Middle frontal gyrus (tissue), 1 donor: ENCODE results near the gene NYNRIN.

Experiments used
- DNase-seq: peaks from one replicate; pipeline ENCODE4 v3.0.0-alpha.2; 2015; ENCODE audit warnings: low spot score; ENCODE audit errors: extremely low spot score

NYNRIN gene

DNA sequence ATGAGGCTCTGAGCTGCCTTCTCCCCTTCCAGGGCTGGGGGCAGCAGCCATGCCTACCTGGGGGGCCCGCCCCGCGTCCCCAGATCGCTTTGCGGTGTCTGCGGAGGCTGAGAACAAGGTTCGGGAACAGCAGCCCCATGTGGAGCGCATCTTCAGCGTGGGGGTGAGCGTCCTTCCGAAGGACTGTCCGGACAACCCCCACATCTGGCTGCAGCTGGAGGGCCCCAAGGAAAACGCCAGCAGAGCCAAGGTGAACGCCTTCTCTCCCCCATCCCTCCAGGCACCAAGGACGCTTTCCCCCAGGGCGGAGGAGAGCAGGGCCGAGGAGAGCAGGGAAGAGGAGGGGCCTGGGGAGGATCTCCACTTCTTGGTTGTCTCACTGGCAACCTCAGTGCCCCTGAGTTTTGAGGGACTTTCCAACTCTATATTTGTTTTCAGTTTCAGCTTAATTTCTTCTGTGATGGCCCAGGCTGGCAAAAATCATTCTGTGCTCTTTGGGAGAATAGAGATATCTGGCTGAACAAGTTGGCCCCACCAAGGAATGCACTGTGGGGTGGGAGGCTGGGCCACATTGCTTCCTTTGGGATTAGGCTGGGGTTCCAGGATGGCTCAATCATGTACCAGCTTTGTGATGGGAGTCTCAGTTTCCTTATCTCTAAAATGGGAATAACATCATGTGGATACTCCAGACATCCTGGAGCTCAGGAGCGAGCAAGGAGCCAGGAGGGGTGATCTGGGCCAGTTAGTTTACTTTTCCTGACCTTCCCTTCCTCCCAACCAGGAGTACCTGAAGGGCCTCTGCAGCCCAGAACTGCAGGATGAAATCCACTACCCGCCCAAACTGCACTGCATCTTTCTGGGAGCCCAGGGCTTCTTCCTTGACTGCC, 32.1 kb downstream of the NYNRIN start:
- no peak for DNase-seq

DNA sequence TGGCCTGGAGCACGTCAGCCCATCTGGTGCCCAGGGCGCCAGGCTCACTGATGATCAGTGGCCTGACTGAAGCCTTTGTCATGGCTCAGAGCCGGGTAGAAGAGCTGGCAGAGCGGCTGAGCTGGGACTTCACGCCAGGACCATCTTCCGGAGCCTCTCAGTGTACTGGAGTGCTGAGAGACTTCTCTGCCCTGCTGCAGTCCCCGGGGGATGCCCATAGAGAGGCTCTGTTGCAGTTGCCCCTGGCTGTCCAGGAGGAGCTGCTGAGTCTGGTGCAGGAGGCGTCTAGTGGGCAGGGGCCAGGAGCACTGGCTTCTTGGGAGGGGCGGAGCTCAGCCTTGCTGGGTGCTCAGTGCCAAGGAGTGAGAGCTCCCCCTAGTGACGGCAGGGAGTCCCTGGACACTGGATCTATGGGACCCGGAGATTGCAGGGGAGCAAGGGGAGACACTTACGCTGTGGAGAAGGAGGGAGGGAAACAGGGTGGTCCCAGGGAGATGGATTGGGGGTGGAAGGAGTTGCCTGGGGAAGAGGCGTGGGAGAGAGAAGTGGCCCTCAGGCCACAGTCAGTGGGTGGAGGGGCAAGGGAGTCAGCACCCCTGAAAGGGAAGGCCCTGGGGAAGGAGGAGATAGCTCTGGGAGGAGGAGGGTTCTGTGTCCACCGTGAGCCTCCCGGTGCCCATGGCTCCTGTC, 32.9 kb downstream of the NYNRIN start:
- DNase-seq = no peak

DNA sequence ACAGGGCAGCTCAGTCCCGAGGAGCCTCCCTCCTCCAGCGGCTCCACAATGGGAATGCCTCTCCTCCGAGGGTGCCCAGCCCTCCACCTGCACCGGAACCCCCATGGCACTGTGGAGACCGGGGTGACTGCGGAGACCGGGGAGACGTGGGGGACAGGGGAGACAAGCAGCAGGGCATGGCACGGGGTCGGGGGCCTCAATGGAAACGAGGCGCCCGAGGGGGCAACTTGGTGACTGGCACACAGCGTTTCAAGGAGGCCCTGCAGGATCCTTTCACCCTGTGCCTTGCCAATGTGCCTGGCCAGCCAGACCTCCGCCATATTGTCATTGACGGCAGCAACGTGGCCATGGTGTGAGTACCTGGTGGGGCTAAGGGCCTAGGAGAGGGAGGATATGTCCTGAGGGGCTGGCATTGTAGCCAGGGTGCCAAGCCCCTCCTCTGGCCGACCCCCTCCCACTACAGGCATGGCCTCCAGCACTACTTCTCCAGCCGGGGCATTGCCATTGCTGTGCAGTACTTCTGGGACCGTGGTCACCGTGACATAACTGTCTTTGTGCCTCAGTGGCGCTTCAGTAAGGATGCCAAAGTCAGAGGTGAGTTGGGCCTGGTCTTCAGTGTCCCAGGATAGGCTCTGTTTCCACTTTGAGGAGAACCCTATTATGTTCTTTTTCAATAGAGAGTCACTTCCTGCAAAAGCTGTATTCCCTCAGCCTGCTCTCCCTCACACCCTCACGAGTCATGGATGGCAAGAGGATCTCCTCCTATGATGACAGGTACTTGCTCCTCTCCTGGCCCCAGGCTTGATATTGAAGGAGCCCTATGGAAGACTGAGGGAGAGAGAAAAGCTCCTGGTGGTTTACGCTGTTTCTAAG, 33.7 kb downstream of the NYNRIN start:
- no peak for DNase-seq

DNA sequence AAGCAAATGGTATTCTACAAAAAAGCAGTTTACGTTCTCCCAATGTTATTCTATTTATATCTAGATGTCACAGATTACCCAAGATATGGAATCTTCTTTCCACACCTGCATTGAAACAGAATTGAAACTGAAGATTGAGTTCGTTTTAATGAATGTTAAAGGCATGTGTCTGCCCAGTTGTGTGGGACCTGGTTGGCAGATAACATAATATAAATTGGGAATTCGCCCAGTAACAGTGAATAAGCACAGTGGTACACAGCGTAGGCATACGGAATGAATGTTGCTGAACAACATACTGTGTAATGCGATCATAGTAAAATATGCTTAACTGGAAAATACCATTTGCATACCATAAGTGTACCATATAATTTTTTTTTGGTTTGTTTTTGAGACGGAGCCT, 35.2 kb downstream of the NYNRIN start:
- no peak for DNase-seq

DNA sequence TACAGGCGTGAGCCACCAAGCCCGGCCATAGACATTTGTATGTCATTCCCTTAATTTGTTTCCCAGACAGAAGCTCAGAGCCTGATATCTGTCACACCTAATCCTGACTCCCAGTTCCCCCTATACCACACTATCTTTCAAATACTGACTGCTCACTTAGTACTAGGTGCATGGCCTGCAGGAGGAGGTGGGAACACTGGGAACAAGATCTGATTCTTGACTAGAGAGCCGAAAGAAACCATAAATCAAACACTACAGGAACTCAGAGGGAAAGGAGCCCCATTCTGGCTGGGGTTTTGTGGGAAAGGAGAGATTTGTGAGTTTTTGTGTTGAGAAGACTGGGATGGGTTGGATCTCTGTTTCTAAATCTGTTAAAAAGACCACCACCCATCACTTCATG, 35.9 kb downstream of the NYNRIN start:
- DNase-seq = no peak

DNA sequence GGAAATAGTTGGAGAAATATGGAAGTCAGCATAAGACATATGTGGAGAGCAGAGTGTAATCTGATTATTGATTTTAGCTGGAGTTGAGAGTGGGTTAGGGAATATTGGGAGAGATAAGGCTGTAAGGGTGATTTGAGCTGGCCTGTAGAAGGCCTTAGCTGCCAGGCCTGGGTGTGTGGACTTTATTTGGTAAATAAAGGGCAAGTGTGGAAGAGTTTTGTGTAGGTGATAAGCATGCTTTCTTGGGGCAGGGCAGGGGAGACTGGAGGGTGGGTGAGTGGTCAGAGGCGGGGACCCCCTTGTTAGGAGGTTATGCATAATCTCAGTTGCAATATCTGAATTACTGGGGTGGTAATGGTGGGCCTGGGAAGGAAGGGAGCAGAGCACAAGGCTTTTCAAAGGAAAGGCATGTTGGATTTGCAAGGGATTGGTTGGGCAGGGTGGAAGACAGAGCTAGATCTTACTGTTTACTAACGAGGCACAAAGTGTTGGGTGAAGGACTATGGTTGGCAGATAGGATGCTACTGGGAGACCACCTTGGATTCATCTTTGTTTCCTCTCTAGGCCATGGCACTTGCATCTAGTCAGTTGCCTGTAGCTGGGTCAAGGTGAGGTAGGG, 36.5 kb downstream of the NYNRIN start:
- DNase-seq = no peak

DNA sequence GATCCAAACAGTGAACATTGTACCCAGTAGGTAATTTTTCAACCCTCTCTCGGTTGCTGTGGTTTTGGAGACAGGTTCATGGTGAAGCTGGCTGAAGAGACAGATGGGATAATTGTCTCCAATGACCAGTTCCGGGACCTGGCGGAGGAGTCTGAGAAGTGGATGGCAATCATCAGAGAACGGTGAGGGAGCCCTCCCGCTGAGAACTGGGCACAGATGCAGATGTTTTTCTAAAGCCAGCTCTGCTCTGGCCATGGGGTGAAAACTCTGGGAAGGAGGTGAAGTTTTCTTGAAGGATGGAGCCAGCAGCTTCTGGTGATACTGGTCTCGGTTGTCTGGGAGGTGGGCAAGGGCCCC, 37.2 kb downstream of the NYNRIN start:
- no peak for DNase-seq

DNA sequence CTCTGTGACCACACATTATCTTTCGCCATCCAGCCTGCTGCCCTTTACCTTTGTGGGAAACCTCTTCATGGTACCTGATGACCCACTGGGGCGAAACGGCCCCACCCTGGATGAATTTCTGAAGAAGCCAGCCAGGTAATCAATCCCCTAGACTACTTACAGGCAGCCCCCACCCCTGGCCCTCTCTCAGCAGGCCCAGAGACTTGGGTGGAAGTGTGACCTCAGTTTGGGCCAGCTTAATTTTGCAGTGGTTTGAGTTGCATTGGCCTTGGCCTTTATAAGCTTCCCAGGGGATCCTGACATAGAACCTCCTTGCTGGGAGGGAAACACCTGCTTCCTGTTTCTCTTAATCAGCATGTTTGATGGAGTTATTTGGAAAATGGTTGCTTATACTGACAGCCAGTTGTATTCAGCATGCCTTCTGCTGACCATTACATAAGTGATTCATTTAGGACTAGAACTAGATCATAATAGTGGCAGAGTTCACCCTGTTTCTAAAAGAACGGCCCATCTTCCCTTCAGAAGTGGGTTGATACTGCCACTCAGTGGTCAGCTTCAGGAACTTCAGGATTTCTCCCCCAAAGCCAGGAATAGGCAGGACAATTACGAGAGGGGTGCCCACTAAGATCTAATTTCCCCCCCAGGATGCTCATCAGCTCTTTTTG, 37.7 kb downstream of the NYNRIN start:
- peak; percentile 52 for DNase-seq

DNA sequence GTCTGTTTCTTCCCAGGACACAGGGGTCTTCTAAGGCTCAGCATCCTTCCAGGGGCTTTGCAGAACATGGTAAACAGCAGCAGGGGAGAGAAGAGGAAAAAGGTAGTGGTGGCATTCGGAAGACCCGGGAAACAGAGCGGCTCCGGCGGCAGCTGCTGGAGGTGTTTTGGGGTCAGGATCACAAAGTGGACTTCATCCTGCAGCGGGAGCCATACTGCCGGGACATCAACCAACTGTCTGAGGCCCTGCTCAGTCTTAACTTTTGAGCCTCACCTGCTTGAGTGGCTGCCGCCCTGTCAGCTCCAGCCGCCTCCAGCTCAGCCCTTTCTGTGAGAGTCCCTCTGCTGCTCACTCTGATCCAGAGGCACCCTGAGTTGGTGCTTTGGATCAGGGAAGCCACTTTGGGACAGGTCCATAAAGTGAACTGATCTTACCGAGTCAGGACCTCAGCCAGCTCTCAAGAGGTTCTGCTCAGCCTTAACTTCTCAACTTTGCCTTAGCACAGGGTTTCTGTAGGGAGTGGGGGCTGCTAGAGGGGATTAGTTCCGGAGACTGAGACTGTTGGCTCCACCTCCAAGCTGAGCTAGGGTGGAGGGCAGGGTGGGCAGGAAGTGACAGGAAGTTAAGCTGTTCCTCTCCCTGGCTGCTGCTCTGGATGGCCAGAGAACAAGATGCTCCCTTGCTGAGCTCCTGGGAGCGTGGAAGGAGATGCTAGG, 38.4 kb downstream of the NYNRIN start:
- DNase-seq = no peak

DNA sequence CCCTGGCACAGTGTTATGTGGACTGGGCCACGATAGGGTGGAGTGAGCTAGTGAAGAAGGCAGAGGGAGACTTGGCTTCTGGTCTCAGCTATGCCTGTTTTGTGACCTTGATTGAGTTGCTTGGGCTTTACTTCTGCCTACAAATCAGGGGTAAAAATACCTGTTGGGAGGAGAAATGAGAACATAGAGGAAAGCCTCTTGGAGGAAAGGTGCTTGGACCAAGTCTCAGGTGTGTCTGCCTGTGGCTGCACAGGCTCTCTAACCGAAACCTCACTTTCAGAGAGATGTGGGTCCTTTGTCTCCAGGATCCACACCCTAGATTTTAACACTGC, 38.9 kb downstream of the NYNRIN start:
- no peak for DNase-seq

DNA sequence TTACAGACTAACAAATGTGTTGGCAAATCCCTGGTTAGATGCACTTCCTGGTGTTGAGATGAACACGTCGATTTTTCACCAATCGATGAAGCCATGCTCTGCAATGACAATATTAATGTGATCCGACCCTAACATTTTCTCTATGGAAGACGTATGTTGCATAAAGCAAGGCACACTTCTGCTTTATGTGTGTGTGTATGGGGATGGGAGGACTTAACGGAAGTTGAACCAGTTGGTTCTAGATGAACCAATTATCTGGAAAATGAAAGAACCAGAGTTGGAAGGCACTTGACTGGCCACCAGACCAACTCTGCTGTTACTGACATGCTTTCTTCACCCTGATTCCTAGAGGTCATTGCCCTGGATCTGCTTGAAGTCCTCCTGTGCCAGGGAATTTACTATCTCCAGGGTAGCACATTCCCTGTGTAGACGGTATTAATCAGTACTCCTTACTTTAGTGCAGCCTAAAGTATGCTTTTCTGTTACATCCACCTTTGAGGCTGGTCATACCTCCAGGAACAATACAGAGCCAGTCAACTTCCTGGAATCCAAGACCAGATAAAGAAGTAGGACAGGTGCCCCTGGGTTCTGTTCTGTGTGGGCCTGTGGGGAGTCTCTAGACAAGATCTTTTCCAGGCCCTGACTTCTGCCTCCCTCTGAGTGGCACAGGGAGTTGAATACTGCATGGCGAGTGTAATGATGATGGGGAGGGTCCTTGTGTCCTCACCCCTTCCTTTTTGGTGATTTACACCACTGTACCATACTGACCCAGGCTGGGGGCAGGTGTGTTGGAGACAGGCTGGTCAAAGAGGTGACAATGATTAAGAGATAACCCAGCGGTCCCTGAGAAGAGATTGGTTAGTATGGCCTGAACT, 39.7 kb downstream of the NYNRIN start:
- DNase-seq = no peak

DNA sequence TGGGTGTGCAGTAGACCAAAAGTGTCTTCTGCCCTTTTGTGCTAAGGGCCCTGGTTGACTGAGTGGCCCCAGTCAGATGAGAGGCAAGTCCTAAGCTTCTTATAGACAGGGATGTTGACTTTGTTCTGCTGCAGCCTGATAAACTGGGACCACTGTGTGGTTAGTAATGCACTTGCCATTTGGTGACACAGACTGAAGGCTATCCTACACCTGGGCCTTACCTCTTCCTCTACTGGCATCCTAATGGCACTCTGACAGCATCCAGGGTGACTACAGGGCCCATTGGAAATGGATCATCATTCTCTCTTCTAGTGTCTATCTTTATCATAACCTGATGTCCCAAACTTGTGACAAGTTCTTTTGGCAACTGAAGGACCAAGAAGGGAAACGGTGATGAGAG, 40.5 kb downstream of the NYNRIN start:
- DNase-seq = no peak

DNA sequence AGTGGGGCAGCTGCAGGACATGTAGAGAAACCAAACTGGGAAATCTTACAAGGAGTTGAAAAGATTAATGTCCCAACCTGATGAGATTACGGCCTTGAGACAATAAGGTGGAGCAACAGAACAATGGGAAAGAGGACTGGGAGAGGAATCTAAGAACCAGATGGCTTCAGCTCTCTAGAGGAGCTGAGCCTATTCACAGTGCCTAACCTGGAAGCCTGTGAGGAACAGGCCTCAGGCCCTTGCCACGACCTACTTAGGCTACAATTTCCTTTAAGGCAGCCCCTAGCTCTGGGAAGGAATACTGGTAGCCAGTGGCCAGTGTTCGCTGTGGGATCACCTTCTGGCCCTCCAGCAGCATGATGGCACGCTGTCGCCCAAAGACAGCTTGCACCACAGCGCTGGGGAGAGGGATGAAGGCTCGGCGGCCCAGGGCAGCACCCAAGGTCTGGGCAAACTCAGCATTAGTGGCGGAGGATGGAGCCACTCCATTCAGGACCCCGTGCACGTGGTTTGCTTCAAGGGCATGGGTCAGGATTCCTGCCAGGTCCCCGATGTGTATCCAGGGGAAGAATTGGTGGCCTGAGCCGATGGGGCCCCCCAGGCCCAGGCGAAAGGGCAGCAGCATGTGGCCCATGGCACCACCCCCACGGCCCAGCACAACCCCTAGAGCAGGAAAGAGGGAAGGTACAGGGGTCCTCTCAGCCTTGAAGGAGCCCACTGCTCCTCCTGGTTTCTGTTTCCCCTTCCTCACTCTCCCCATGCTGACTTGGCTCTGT, 41.2 kb downstream of the NYNRIN start:
- no peak for DNase-seq

DNA sequence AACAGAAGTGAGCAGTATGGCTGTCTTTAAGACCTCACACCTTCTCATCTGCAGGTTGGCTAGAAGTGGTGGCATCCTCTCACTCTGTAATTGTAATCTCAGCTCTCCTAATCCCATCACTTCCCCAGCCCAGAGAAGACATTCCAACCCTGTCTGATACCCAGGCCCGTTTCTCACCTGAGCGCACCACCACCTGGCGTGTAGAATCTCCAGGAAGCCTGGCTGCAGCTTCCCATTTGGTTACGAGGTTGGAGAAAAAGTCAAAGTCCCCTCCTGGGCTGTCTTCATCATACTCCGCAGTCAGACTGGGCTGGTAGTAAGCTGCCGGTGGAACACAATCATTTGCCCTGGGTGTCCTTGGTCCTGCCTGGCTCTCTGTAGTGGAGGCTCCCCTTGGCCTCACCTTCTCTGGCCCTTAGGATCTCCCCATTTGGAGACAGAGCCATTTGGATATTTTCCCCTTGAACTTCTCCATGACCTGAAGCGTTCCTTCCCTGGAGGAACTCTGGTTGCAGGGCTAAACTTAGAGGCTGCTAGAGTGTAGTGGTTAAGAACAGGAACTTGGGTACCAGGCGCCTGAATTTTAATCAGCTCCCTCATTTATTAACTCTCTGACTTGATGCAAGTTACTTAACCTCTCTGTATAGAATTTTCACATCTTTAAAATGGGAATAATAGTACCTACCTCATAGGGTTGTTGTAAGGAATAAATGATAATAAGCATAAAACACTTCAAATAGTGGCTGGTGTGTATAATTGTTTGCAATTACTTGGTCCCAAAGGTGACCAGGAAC, 42.0 kb downstream of the NYNRIN start:
- no peak for DNase-seq

DNA sequence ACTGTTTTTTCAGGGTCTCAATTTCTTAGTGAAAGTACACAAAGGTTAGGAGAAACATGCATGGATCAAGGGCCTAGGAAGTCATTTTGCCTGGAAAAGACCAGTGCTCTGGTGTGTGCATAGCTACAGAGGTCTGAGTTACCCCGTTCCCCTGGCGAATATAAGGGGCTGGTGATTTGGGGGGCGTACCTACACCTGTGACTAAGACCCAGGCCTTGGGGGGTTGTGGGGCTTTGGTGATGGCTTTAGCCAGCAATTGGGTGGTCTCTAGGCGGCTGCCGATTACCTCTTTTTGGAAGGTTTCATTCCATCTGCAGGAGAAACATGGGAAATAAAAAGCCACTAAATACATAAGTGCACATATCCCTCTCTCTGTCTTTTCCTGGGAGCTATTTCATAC, 42.7 kb downstream of the NYNRIN start:
- no peak for DNase-seq

DNA sequence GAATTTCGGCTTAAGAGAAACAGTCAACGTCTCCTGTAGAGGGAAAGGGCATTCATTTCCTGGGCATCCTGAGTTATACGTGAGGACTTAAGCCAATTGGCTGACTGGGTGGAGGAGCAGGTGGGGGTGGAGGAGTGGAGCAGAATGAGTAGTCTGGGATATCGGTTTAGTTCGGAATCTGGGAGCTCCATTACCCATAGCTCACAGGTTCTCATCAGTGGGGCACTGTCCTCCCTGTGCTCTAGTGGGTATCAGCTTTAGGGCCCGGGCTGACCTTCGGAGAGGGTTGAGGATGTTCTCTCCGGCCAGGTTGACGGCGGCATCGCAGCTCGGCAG, 43.1 kb downstream of the NYNRIN start:
- no peak for DNase-seq

DNA sequence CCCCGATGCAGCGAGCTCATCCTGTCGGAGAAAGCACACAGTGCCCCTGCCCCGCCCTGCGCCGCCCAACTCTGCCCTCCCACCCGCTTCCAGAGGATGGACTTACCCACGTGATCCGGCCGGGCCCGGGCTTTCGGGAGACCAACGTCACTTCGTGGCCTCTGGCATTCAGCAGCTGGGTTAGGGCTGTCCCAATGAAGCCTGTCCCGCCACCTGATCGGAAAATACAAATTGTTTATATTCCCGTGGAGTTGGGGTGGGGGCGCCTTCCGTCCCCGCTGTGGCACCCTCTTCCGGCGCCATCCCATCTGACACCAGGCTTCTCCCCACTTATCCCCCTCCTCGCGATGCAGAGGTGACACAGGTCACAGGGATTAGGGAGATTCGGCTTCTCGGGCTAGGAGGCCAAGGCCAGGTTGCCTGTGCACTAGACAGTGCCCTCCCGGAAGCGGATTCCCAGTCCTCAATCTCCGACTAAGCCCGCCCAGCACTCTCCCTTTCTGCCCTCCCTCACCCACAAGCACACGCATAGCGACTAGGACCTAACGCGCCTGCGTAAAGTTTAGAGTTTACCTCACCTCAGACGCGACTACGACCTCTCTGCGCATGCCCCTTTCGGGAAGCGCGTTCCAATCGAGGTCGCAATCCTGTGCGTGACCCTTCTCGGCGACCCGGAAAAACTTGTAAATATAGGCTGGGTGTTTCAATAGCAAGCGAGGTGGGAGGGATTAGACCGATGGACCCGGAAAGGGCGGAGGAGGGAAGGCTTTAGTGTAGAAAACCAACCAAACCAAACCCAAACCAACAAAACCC, 43.6 kb downstream of the NYNRIN start, which contains the start of gene SDR39U1:
SDR39U1 (minus strand) TSS at position 537 of the 813 bp plus-strand sequence; CDS start at position 530, 7 bp downstream.
- peak; percentile 97 for DNase-seq
